Stimulated activated CD8-positive, alpha-beta memory T cell treated with anti-CD3 and anti-CD28 coated beads, Interleukin-4, amount 100 ng/mL, for 24 hours (primary cell): ENCODE results near the gene TNFRSF19.
"Not testable (repeated sequence)": the region's sequence is repeated elsewhere in the genome, so short reads cannot be mapped to it uniquely, and the experiment has no call there.

Experiments
- DNase-seq: peaks from one replicate; pipeline ENCODE4 v3.0.0-alpha.2; 2020; ENCODE audit warnings: low read depth

The TNFRSF19 gene

DNA sequence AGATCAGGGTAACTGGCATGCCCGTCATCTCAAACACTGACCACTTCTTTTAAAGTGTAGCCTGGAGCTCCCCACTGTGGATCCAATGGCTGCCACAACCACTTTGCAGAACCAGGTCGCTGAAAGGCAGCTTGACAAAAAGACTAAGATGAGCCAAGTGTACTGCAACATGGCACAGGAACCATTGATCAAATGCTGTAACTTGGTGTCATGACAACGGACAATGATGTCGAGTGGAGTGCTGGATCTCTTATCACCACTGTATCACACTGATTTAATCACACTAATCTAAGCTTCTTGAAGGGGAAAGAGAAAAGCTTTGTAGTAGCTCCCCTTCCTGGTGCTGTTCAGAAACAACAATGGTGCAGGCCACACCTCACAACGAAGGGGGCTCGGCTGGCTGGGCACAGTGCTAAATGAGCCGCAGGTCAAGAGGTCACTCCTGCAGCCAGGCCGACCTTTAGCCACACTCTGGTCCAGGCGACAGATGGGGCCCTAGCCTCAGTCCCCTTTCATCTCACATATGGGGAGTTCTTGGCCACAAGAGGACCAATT is 2.2 kb upstream of the TNFRSF19 start:
- no peak for DNase-seq

GRCh38 chr13:23570921-23571315 is 706 bp downstream of the TNFRSF19 start:
- DNase-seq, result no peak

DNA sequence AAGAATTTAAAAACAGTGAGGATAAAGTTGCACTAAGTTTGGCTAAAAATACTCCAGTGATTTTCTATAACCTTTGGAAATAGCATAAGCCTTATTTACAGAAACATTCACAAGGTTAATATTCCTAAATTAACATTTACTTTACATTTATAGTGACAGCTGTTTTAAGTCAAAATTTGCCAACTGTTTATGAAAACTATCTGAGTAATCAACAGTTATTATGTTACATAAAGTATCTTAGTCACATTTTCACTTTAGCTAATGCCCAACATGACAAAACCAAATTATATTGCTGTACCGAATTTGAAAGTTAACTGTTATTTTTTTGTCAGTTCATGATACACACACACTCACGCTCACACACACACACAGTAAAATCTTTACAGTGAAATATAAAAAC is 1.2 kb downstream of the TNFRSF19 start:
- no peak for DNase-seq

- no peak for DNase-seq
Observed at GRCh38 chr13:23572836-23573235, 2.6 kb downstream of the TNFRSF19 start.

DNA sequence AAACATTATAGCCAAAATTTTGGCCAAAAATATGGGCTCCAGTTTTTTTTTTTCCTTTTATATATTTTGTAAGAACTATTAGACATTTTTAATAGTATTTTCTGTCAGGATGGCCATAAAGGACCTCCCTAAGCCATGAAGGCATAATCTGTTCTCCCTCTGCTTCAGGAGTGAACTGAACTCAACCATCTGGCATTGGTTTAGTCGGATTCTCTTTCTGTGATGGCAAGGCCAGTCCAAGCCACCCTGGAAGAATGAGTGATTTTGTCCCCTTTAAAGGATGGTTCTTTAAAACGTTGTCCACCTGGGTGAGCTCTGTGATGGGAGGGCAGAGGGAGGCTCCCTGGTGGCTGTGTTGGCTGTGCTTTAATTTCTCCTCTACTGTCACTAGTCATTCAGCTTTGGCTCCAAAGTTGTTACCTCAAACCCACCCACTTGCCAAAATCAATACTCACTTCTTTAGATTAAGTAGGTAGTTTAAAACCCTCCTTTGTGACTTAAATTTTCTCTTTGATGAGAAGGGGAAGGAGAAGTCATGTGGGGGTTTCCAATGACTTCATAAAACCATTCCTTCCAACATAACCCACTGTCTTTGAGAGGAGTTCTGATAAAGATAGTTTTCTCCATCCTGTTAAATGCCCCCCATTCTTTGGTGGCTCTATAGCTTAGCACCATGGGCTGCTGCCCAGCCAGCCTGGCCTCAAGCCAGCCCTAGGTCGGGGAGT is 4.4 kb downstream of the TNFRSF19 start:
- DNase-seq, result no peak

DNA sequence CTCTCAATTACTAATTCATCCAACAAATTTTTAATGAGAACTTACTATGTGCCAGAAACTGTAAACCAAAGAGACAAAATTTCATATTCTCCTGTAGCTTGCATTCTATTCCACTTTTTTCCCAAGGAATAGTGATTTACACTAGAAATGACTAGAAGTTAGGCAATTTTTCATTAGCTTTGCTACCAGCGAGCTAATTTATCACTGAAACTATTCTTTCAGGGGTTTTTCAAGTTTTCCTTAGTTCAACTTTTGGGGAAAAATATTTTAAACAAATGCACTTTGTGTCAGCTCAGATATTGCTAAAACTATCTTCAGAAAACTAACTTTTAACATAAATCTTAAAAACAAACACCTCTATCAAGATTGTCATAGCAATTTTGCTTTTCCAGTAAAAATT is 5.4 kb downstream of the TNFRSF19 start:
- no peak for DNase-seq

DNA sequence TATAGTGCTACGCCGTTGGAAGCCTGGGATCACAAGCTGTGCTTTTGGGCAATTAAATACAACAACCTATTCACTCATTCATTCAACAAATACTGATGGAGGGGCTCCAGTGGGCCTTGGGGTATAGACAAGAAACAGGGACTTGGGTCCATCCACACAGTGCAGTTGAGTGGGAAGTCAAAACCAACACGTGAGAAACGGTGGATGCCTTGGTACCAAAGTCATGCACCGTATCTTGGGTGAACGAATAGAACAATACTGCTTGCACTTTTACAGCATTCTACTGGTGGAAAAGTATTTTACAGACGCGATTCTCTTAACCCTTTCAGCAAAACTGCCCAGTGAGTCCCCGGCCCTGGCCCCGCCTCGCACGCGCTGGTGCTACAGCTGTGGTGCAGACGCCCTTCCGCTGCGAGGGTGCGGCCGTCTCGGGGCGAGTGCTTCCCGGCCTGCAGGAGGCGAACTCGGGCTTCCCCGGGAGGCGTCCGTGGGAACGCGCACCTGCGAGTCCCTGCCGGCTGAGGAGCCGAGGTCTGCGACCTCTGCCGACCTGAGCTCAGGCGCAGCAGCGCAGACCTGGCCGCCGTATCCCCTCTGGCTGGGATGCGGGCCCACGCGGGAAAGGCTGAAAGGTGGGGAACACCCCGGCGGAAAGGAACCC is 8.3 kb downstream of the TNFRSF19 start:
- peak; percentile 47 for DNase-seq

DNA sequence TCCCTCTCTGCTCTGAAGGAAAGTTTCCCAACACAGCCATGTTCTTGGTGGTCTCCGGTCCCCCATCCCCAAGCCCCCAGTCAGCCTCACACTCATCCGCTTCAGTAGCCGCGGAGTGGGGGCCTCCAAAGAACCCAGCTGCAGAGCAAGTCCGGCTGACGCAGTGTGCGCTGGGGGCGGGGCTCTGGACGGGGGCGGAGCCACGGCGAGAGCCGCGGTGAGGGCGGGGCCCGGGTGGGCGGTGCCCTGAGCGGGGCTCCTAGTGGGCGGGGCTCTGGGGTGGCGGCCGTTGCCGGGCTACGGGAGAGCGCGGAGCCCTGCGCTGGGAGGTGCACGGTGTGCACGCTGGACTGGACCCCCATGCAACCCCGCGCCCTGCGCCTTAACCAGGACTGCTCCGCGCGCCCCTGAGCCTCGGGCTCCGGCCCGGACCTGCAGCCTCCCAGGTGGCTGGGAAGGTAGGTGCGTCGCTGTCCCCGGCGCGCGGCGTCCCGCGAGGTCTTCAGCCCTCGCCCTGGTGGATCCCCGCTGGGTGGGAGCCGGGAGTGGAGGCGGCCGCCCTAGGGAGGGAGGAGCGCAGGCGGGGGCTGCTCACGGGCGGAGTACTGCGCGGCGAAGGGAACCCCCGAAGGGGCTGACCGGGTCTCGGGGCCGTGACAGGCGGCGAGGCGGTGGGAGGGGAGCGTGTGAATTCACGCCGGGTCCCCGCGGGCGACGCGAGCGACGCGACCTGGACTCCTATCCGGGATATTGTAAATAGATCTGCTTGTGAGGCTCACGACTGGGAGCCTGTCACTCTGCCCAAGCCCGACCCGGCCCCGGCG is 9.1 kb downstream of the TNFRSF19 start:
- peak; percentile 87 for DNase-seq

DNA sequence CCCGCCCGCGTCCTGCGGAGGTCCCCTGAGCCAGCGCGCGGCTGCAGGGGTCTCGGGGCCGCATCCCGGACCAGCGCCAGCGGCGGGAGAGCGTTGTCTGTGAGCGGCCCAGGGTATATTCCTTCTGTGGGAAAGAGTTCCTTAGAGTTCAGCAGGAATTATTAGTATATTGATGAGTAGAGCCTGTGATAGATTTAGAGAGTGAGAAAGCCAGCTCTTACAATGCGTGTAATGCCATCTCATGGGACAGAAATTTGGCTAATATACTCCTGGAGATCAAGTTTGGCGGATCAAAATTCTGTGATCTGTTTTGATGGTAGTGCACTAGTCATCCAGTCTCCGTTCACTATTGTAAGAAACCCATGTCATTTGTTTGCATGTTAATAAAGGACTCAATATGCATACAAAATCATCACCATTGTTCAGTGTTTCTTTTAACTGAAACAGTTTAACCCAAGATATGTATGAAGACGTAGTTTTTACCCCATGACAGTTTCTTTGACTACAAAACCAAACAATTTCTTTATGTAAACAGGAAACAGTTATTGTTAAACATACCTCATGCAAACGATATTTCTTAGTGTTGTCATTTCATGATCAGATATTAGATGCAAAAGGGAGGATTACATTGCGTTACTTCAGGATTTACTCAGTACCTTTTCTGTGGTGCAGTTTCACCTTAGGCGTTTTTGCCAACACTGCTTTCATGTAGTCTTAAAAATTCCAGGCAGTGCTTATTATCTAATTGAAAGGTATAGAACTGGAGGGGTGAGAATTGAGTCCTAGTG is 9.9 kb downstream of the TNFRSF19 start:
- no peak for DNase-seq

- no peak for DNase-seq
Observed at GRCh38 chr13:23580684-23581060, 10.5 kb downstream of the TNFRSF19 start.

- no peak for DNase-seq
Observed at GRCh38 chr13:23583491-23583890, 13.3 kb downstream of the TNFRSF19 start.

- no peak for DNase-seq
Observed at GRCh38 chr13:23584275-23584674, 14.1 kb downstream of the TNFRSF19 start.

- no peak for DNase-seq
Observed at GRCh38 chr13:23586336-23586735, 16.1 kb downstream of the TNFRSF19 start.

GRCh38 chr13:23588666-23589065 is 18.5 kb downstream of the TNFRSF19 start:
- DNase-seq, result no peak

DNA sequence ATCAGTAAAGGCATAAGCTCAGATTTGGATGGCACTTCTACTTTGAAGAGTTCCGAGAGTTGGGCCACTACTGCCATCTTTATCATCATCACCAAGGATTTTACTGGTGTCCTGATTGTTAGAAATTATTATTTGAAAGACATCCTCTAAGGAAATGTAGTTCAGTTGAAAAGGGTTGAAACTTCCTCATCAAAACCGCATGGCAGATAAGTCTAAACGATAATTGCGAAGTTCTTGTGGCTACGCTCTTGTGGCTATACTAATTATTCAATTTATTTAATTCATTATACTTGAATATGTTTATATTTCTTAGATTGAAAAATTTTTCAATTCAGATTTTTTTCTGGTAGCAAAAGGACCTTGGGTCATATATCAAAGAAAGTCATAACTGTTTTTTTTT is 22.4 kb downstream of the TNFRSF19 start:
- no peak for DNase-seq

DNA sequence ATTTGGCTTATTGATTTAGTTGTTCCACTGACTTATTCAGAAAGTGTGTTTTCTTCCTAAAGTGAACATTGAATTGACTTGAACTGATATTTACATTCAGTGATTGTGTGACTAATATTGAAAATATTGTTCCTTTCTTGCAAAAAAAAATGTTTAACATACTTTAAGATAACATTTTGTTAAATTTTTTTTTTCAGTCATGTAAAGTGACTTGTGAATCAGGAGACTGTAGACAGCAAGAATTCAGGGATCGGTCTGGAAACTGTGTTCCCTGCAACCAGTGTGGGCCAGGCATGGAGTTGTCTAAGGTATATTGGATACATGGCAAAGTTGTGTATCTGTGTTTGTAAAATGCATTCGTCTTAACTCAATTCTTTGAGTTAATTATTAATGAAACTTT is 22.9 kb downstream of the TNFRSF19 start:
- no peak for DNase-seq

DNA sequence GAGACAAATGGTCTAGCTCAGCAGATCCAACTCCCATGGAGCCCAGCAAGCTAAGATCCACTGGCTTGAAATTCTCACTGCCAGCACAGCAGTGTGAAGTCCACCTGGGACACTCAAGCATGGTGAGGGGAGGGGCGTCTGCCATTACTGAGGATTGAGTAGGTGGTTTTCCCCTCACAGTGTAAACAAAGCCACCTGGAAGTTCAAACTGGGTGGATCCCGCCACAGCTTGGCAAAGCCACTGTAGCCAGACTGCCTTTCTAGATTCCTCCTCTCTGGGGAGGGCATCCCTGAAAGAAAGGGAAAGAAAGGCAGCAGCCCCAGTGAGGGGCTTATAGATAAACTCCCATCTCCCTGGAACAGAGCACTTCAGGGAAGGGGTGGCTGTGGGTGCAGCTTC is 24.1 kb downstream of the TNFRSF19 start:
- not testable (repeated sequence) for DNase-seq

DNA sequence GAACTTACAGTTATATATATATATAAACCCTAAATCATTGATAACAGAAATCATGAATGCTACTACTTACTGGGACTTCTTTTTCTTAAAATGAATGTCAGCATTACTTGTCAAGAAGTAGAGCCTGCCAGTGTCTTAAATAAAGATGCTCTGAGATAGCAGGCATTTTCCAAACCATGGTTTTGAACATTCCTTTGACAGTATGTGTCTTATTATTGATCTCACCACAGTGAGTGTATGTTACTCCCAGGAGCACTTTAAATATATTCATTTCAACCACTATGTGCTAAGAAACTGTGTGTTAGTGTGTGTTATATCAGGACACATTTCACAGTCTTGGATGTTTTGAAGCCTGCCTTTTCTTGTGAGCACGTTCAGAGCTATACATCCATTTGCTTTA is 28.2 kb downstream of the TNFRSF19 start:
- no peak for DNase-seq

- no peak for DNase-seq
Observed at GRCh38 chr13:23599083-23599925, 29.1 kb downstream of the TNFRSF19 start.

- no peak for DNase-seq
Observed at GRCh38 chr13:23600100-23600499, 29.9 kb downstream of the TNFRSF19 start.

- no peak for DNase-seq
Observed at GRCh38 chr13:23600534-23600933, 30.3 kb downstream of the TNFRSF19 start.
